Transverse colon (tissue), 4 donors: ENCODE measurements around the gene ATP6V1C2. TPM values are rescaled to one million over a fixed set of nuclear protein-coding genes. Genes with fewer than 3 reads are reported as not detected.

Experiments used
- DNase-seq: peaks from one replicate; pipeline ENCODE4 v3.0.0-alpha.2; 2019
- H3K27ac ChIP-seq, 4 donors: fragments of 200-600 bp; sonication (generic); 2 replicates each; pipeline ENCODE4 v1.5.1; 2016 to 2018; ENCODE audit warnings: inconsistent platforms in 4 of 4
- H3K27me3 ChIP-seq: fragments of 200-600 bp; sonication (generic); 2 replicates; pipeline ENCODE4 v1.5.1; 2017; ENCODE audit warnings: inconsistent platforms
- H3K36me3 ChIP-seq, 4 donors: fragments of 200-600 bp; sonication (generic); 2 replicates each; pipeline ENCODE4 v1.5.1; 2017 to 2019; ENCODE audit warnings: inconsistent platforms in 4 of 4
- H3K4me1 ChIP-seq, 4 donors: fragments of 200-600 bp; sonication (generic); 2 replicates each; pipeline ENCODE4 v1.5.1; 2017 to 2020; ENCODE audit warnings: inconsistent platforms in 4 of 4
- H3K4me3 ChIP-seq, 4 donors: fragments of 200-600 bp; sonication (generic); 1 replicate in 1 of 4; 2 replicates in 3 of 4; pipeline versions ENCODE4 v1.5.1 to v1.6.1; 2017 to 2019; ENCODE audit warnings: inconsistent platforms in 4 of 4
- H3K9me3 ChIP-seq, 2 donors: fragments of 200-600 bp; sonication (generic); 2 replicates each; pipeline ENCODE4 v1.5.1; 2017 to 2019; ENCODE audit warnings: inconsistent platforms in 2 of 2
- CTCF ChIP-seq, 5 experiments: fragments of 200-600 bp in 3 of 5; fragments of 450-650 bp in 2 of 5; sonication (generic) in 3 of 5; IDR thresholded peaks; 1 replicate in 2 of 5; 2 replicates in 3 of 5; pipeline ENCODE4 v1.5.1; 2016 to 2017; ENCODE audit warnings: antibody characterized with exemption in 5 of 5, inconsistent platforms in 3 of 5, mild to moderate bottlenecking in 2 of 5, moderate library complexity in 1 of 5
- EP300 ChIP-seq: sonication (generic); formaldehyde crosslinking; IDR thresholded peaks from one replicate; pipeline ENCODE4 v1.6.1; 2017; ENCODE audit warnings: antibody characterized with exemption, low read depth
- POLR2A ChIP-seq: fragments of 450-650 bp; IDR thresholded peaks from one replicate; pipeline ENCODE4 v1.6.1; 2016; ENCODE audit warnings: antibody characterized with exemption, mild to moderate bottlenecking, moderate library complexity
- POLR2AphosphoS5 ChIP-seq, 3 donors: sonication (generic); formaldehyde crosslinking; IDR thresholded peaks; one replicate each; pipeline ENCODE4 v1.6.1; 2016; ENCODE audit warnings: antibody characterized with exemption in 3 of 3
- WGBS, 2 donors: methylation state at CpG; one replicate each; pipeline ENCODE4 v1.1.5; 2018; ENCODE audit warnings: low coverage in 1 of 2; 5-methylcytosine and 5-hydroxymethylcytosine counted together
- in situ Hi-C, 4 donors: fragments of 200-750 bp; cut with MboI; loops; one replicate each; pipeline versions ENCODE4 v1.15.0 to v1.15.1; 2017; ENCODE audit warnings: low sequenced_read_pairs in 3 of 4, low pct_ligation_motif_present in 1 of 4, low pct_unique_long_range_greater_than_20kb in 1 of 4
- intact Hi-C: fragments of 100-400 bp; cut with DNase I; formaldehyde crosslinking; loops from one replicate; pipeline ENCODE4 v1.15.1; 2023; ENCODE audit warnings: low total_unique reads
- total RNA-seq, 4 donors: library from RNA; depleted of rRNA; stranded (reverse); fragments of >200 nt; gene quantifications; one replicate each; pipeline ENCODE4 v1.1.0, GENCODE V29; 2016

The ATP6V1C2 gene
- total RNA-seq, 4 donors from 2014 or later, result 0.48 to 43.0 (median 1.2) TPM

- in situ Hi-C loops, result no loop called here
- peaks cover 0 to 6% (median 3%) of the 10 kb centered on the region in 4 donors for H3K4me1 ChIP-seq
- H3K4me3 ChIP-seq, result no peak overlapping the region
- no peaks in the 10 kb centered on the region for H3K27me3 ChIP-seq
- H3K27ac ChIP-seq, result no peak overlapping the region
- TF ChIP-seq CTCF (IDR thresholded peaks at IDR 0.05) (no peak), EP300 (no peak), POLR2AphosphoS5 (IDR thresholded peaks at IDR 0.05) (no peak), POLR2A (no peak)
- H3K9me3 ChIP-seq, result no peaks in the 10 kb centered on the region
- intact Hi-C loops, result no loop called here
- H3K36me3 ChIP-seq, result no peaks in the 10 kb centered on the region
- 38 to 86% methylated on average over 2 to 11 of the region's 11 CpGs for WGBS, 2 donors
- no peak for DNase-seq
Observed at GRCh38 chr2:10742666-10743065, 21.2 kb downstream of the ATP6V1C2 start.

- 73 to 80% methylated on average over 4 to 6 of the region's 6 CpGs for WGBS, 2 donors
- Histone ChIP-seq H3K27ac (peak overlapping the region in 1 of 4 donors; percentile 78), H3K4me1 (peaks cover 0 to 27% (median 12%) of the 10 kb centered on the region in 4 donors), H3K4me3 (no peak overlapping the region), H3K36me3 (no peaks in the 10 kb centered on the region), H3K27me3 (no peaks in the 10 kb centered on the region), H3K9me3 (no peaks in the 10 kb centered on the region)
- in situ Hi-C loops (no loop called here), intact Hi-C loops (no loop called here)
- TF ChIP-seq EP300 (no peak), POLR2AphosphoS5 (IDR thresholded peaks at IDR 0.05) (no peak), CTCF (IDR thresholded peaks at IDR 0.05) (no peak), POLR2A (no peak)
- DNase-seq, result no peak
Observed at GRCh38 chr2:10750610-10751009, 29.2 kb downstream of the ATP6V1C2 start.

- in situ Hi-C loops, result no loop called here
- no peak for TF ChIP-seq EP300
- no peak for TF ChIP-seq POLR2A
- TF ChIP-seq CTCF (IDR thresholded peaks at IDR 0.05), result no peak
- TF ChIP-seq POLR2AphosphoS5 (IDR thresholded peaks at IDR 0.05), result peak in 2 of 3 donors; percentile 27 to 47
- WGBS, 2 donors, result 52% methylated on average over 5 of the region's 5 CpGs; no CpG with 5 or more reads in 1 of the 2 donors
- H3K27me3 ChIP-seq, result no peaks in the 10 kb centered on the region
- peak; percentile 66 for DNase-seq
- H3K36me3 ChIP-seq, result no peaks in the 10 kb centered on the region
- H3K4me1 ChIP-seq, result peaks cover 0 to 23% (median 9%) of the 10 kb centered on the region in 4 donors
- H3K27ac ChIP-seq, result peak overlapping the region in 1 of 4 donors; percentile 78
- intact Hi-C loops, result no loop called here
- H3K9me3 ChIP-seq, result no peaks in the 10 kb centered on the region
- H3K4me3 ChIP-seq, result no peak overlapping the region
Observed at GRCh38 chr2:10752236-10752635, 30.8 kb downstream of the ATP6V1C2 start.

- Histone ChIP-seq H3K27me3 (no peaks in the 10 kb centered on the region), H3K9me3 (no peaks in the 10 kb centered on the region), H3K36me3 (no peaks in the 10 kb centered on the region), H3K4me3 (no peak overlapping the region), H3K27ac (peak overlapping the region in 1 of 4 donors; percentile 78), H3K4me1 (peaks cover 0 to 23% (median 15%) of the 10 kb centered on the region in 4 donors)
- in situ Hi-C loops, result no loop called here
- WGBS, 2 donors, result 58 to 65% methylated on average over 7 of the region's 7 CpGs
- intact Hi-C loops, result no loop called here
- DNase-seq, result no peak
- TF ChIP-seq POLR2AphosphoS5 (IDR thresholded peaks at IDR 0.05), result no peak
Observed at GRCh38 chr2:10753156-10753555, 31.7 kb downstream of the ATP6V1C2 start.

- Histone ChIP-seq H3K4me1 (peaks cover 0 to 24% (median 18%) of the 10 kb centered on the region in 4 donors), H3K4me3 (no peak overlapping the region), H3K27ac (peak overlapping the region in 1 of 4 donors; percentile 78), H3K27me3 (no peaks in the 10 kb centered on the region), H3K36me3 (no peaks in the 10 kb centered on the region), H3K9me3 (no peaks in the 10 kb centered on the region)
- DNase-seq, result no peak
- no peak for TF ChIP-seq POLR2AphosphoS5 (IDR thresholded peaks at IDR 0.05)
- no peak for TF ChIP-seq CTCF (IDR thresholded peaks at IDR 0.05)
- TF ChIP-seq EP300, result no peak
- TF ChIP-seq POLR2A, result no peak
- in situ Hi-C loops, result no loop called here
- 84 to 90% methylated on average over 2 to 8 of the region's 8 CpGs for WGBS, 2 donors
- intact Hi-C loops, result no loop called here
Observed at GRCh38 chr2:10753876-10754275, 32.4 kb downstream of the ATP6V1C2 start.
